ENCODE measurements around the gene SCYGR3.

- no peak for TF ChIP-seq REST (IDR thresholded peaks at IDR 0.05; ENCODE audit: low read depth)
- TF ChIP-seq CREB1 (IDR thresholded peaks at IDR 0.05; ENCODE audit: low read depth) = no peak
- no peak for TF ChIP-seq TCF12 (IDR thresholded peaks at IDR 0.05; ENCODE audit: low read depth)
- no peak for TF ChIP-seq RAD21 (IDR thresholded peaks at IDR 0.05; ENCODE audit: low read depth)
- no peak for TF ChIP-seq MAX (IDR thresholded peaks at IDR 0.05)
- TF ChIP-seq TAF1 (IDR thresholded peaks at IDR 0.05; ENCODE audit: low read depth) = no peak
- TF ChIP-seq ZBTB7A (IDR thresholded peaks at IDR 0.05; ENCODE audit: low read depth) = no peak
- TF ChIP-seq FOXM1 (IDR thresholded peaks at IDR 0.05; ENCODE audit: borderline replicate concordance, low read depth) = no peak
Measured at GRCh38 chr2:227661827-227662226, 47.2 kb upstream of the SCYGR3 start.
